ENCODE data around the gene EDN2. TPM values are rescaled to one million over a fixed set of nuclear protein-coding genes. Genes with fewer than 3 reads are reported as not detected.

The EDN2 gene
- total and polyA plus RNA-seq, 11 donors, result 0.23 to 3.5 (median 1.9) TPM; not detected in 4

GRCh38 chr1:41431490-41432350, 52.8 kb downstream of the EDN2 start:
- Histone ChIP-seq H3K36me3 (no peaks in the 10 kb centered on the region), H3K4me1 (peaks cover 5 to 41% (median 22%) of the 10 kb centered on the region in 12 donors), H3K27ac (peak overlapping the region; percentile 29 to 90 (median 79)), H3K9me3 (no peaks in the 10 kb centered on the region), H3K4me3 (no peak overlapping the region), H3K27me3 (peaks cover 0 to 11% (median 0%) of the 10 kb centered on the region in 9 donors)
- TF ChIP-seq POLR2A (IDR thresholded peaks at IDR 0.05) (no peak), CTCF (IDR thresholded peaks at IDR 0.05) (peak in 4 of 12 donors; percentile 14 to 28 (median 21))
- DNase-seq (peak in 4 of 5 donors; percentile 47 to 73 (median 48)), ATAC-seq (peak; percentile 1 to 20 (median 6))
- WGBS, 4 donors, result 48 to 52% (median 51%) methylated on average over 16 to 20 of the region's 20 CpGs
- intact Hi-C loops (cut with DNase I), result loop anchor here in 8 of 10 donors (1.0 to 5.0 kb wide), 5 partner anchors 66 to 164 kb away; no protein-coding TSS in a partner anchor

- Histone ChIP-seq H3K27ac (no peak overlapping the region), H3K36me3 (no peaks in the 10 kb centered on the region), H3K4me1 (peaks cover 5 to 36% (median 22%) of the 10 kb centered on the region in 12 donors), H3K4me3 (no peak overlapping the region), H3K9me3 (no peaks in the 10 kb centered on the region), H3K27me3 (peaks cover 0 to 9% (median 0%) of the 10 kb centered on the region in 9 donors)
- no peak for ATAC-seq
- 54 to 75% (median 64%) methylated on average over 4 of the region's 4 CpGs for WGBS, 4 donors
- DNase-seq, result no peak
- intact Hi-C loops (cut with DNase I), result loop anchor here in 7 of 10 donors (5.0 kb wide), 3 partner anchors 67 to 163 kb away; no protein-coding TSS in a partner anchor
- TF ChIP-seq CTCF (IDR thresholded peaks at IDR 0.05), result no peak
These were observed 53.9 kb downstream of the EDN2 start for GRCh38 chr1:41430582-41430981.

- no peak for DNase-seq
- Histone ChIP-seq H3K9me3 (no peaks in the 10 kb centered on the region), H3K27ac (no peak overlapping the region), H3K27me3 (peaks cover 0 to 5% (median 0%) of the 10 kb centered on the region in 9 donors), H3K36me3 (no peaks in the 10 kb centered on the region), H3K4me1 (peaks cover 5 to 33% (median 21%) of the 10 kb centered on the region in 12 donors), H3K4me3 (no peak overlapping the region)
- ATAC-seq, result no peak
- no peak for TF ChIP-seq POLR2A (IDR thresholded peaks at IDR 0.05)
- no peak for TF ChIP-seq CTCF (IDR thresholded peaks at IDR 0.05)
- 76 to 83% (median 77%) methylated on average over 4 of the region's 4 CpGs for WGBS, 4 donors
- intact Hi-C loops (cut with DNase I), result loop anchor here in 7 of 10 donors (5.0 kb wide), 3 partner anchors 67 to 163 kb away; no protein-coding TSS in a partner anchor
These were observed 54.4 kb downstream of the EDN2 start for GRCh38 chr1:41430069-41430468.

GRCh38 chr1:41429641-41430035, 54.8 kb downstream of the EDN2 start:
- no peak for ATAC-seq
- intact Hi-C loops (cut with DNase I), result loop anchor here in 7 of 10 donors (5.0 kb wide), 4 partner anchors 68 to 162 kb away; no protein-coding TSS in a partner anchor

More at GRCh38 chr1:41429641-41430035, 54.8 kb downstream of the EDN2 start:
- Histone ChIP-seq H3K4me3 (no peak overlapping the region), H3K27ac (no peak overlapping the region), H3K9me3 (no peaks in the 10 kb centered on the region), H3K27me3 (peaks cover 0 to 1% (median 0%) of the 10 kb centered on the region in 9 donors), H3K36me3 (no peaks in the 10 kb centered on the region), H3K4me1 (peaks cover 5 to 33% (median 21%) of the 10 kb centered on the region in 12 donors)
- peak in 1 of 5 donors; percentile 14 for DNase-seq
- TF ChIP-seq POLR2A (IDR thresholded peaks at IDR 0.05) (no peak), CTCF (IDR thresholded peaks at IDR 0.05) (no peak)
- WGBS, 4 donors, result 59 to 69% (median 62%) methylated on average over 5 of the region's 5 CpGs
